Measurements from ENCODE around the gene PTPRN2.

DNA sequence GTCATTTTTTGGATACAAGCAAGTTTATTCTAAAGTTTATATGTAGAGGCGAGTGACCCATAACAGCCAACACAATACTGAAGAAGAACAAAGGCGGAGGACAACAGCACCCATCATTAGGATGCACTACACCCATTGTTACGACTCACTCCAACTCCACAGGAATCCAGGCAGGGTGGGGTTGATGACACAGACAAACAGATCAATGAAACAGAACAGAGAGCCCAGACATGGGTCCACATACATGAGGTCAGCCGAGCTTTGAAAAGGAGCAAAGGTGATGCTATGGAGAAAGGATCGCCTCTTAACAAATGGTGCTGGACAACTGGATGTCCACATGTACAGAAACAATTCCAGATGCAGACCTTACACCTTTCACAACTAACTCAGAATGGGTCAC, 426.4 kb downstream of the PTPRN2 start:
- TF ChIP-seq, protein P1, sequence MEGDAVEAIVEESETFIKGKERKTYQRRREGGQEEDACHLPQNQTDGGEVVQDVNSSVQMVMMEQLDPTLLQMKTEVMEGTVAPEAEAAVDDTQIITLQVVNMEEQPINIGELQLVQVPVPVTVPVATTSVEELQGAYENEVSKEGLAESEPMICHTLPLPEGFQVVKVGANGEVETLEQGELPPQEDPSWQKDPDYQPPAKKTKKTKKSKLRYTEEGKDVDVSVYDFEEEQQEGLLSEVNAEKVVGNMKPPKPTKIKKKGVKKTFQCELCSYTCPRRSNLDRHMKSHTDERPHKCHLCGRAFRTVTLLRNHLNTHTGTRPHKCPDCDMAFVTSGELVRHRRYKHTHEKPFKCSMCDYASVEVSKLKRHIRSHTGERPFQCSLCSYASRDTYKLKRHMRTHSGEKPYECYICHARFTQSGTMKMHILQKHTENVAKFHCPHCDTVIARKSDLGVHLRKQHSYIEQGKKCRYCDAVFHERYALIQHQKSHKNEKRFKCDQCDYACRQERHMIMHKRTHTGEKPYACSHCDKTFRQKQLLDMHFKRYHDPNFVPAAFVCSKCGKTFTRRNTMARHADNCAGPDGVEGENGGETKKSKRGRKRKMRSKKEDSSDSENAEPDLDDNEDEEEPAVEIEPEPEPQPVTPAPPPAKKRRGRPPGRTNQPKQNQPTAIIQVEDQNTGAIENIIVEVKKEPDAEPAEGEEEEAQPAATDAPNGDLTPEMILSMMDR (IDR thresholded peaks at IDR 0.05) = no peak
- TF ChIP-seq POLR2AphosphoS5 (IDR thresholded peaks at IDR 0.05) = no peak
